Thyroid gland (tissue), 4 donors: ENCODE data around the gene ATG5.

Experiments
- POLR2A ChIP-seq, 2 donors: fragments of 450-650 bp; IDR thresholded peaks; one replicate each; pipeline ENCODE4 v1.6.1; 2017; ENCODE audit warnings: antibody characterized with exemption in 2 of 2, mild to moderate bottlenecking in 2 of 2, moderate library complexity in 1 of 2
- TF ChIP-seq, protein P1 (sequence below), 6 experiments: fragments of 200-600 bp in 3 of 6; fragments of 450-650 bp in 3 of 6; sonication (generic) in 3 of 6; IDR thresholded peaks; one replicate each; pipeline ENCODE4 v1.5.1; 2016 to 2019; ENCODE audit warnings: antibody characterized with exemption in 6 of 6, mild to moderate bottlenecking in 2 of 6, inconsistent platforms in 1 of 6, moderate library complexity in 1 of 6

- TF ChIP-seq, protein P1, sequence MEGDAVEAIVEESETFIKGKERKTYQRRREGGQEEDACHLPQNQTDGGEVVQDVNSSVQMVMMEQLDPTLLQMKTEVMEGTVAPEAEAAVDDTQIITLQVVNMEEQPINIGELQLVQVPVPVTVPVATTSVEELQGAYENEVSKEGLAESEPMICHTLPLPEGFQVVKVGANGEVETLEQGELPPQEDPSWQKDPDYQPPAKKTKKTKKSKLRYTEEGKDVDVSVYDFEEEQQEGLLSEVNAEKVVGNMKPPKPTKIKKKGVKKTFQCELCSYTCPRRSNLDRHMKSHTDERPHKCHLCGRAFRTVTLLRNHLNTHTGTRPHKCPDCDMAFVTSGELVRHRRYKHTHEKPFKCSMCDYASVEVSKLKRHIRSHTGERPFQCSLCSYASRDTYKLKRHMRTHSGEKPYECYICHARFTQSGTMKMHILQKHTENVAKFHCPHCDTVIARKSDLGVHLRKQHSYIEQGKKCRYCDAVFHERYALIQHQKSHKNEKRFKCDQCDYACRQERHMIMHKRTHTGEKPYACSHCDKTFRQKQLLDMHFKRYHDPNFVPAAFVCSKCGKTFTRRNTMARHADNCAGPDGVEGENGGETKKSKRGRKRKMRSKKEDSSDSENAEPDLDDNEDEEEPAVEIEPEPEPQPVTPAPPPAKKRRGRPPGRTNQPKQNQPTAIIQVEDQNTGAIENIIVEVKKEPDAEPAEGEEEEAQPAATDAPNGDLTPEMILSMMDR (IDR thresholded peaks at IDR 0.05): no peak
- no peak for TF ChIP-seq POLR2A (IDR thresholded peaks at IDR 0.05)
Observed at GRCh38 chr6:106275692-106276091, 49.9 kb downstream of the ATG5 start.
